Esophagus squamous epithelium (tissue), 5 donors: ENCODE data around the gene GAP43. TPM values are rescaled to one million over a fixed set of nuclear protein-coding genes. Genes with fewer than 3 reads are reported as not detected.

Experiments used
- DNase-seq: peaks from one replicate; lab custom pipeline; 2025; lab: John Stamatoyannopoulos, UW
- H3K27ac ChIP-seq, 4 donors: fragments of 200-600 bp; sonication (generic); one replicate each; pipeline ENCODE4 v1.5.1; 2016 to 2019; ENCODE audit warnings: mild to moderate bottlenecking in 1 of 4
- H3K27me3 ChIP-seq, 4 donors: fragments of 200-600 bp; sonication (generic); 1 replicate in 3 of 4; 2 replicates in 1 of 4; pipeline versions ENCODE4 v1.5.1 to v1.6.0; 2017 to 2021; ENCODE audit warnings: antibody characterized with exemption in 1 of 4
- H3K36me3 ChIP-seq, 3 donors: fragments of 200-600 bp; sonication (generic); one replicate each; pipeline ENCODE4 v1.5.1; 2016 to 2019
- H3K4me1 ChIP-seq, 3 donors: fragments of 200-600 bp; sonication (generic); one replicate each; pipeline ENCODE4 v1.5.1; 2017 to 2019
- H3K4me3 ChIP-seq, 4 donors: fragments of 200-600 bp; sonication (generic); 1 replicate in 3 of 4; 2 replicates in 1 of 4; pipeline ENCODE4 v1.5.1; 2016 to 2019; ENCODE audit warnings: mild to moderate bottlenecking in 2 of 4, moderate library complexity in 1 of 4
- H3K9me3 ChIP-seq, 3 donors: fragments of 200-600 bp; sonication (generic); one replicate each; pipeline ENCODE4 v1.5.1; 2016 to 2019
- CTCF ChIP-seq, 6 experiments: fragments of 450-650 bp in 4 of 6; fragments of 200-600 bp in 2 of 6; sonication (generic) in 2 of 6; IDR thresholded peaks; one replicate each; pipeline ENCODE4 v1.5.1; 2016 to 2019; ENCODE audit warnings: antibody characterized with exemption in 6 of 6, mild to moderate bottlenecking in 4 of 6, moderate library complexity in 4 of 6
- POLR2A ChIP-seq, 4 donors: fragments of 450-650 bp; IDR thresholded peaks; one replicate each; pipeline ENCODE4 v1.6.1; 2017; ENCODE audit warnings: antibody characterized with exemption in 4 of 4, mild to moderate bottlenecking in 4 of 4, moderate library complexity in 3 of 4
- WGBS, 2 donors: methylation state at CpG; one replicate each; pipeline ENCODE4 v1.1.5; 2018; 5-methylcytosine and 5-hydroxymethylcytosine counted together
- intact Hi-C: fragments of 100-400 bp; cut with DNase I; formaldehyde crosslinking; loops from one replicate; pipeline ENCODE4 v1.15.0; 2022
- total RNA-seq, 4 donors: library from RNA; depleted of rRNA; stranded (reverse); fragments of >200 nt; gene quantifications; one replicate each; pipeline ENCODE4 v1.1.0, GENCODE V29; 2016
- donor health status: DM: yes; HTN: yes; CAD: no.

The GAP43 gene
- 1 to 10 TPM in 1 of 4 donors, not detected in 3; 1.2 TPM for total RNA-seq

GRCh38 chr3:115623044-115623868, at the start of gene GAP43:
TSS of gene GAP43 (plus strand) at chr3:115623510. CDS start at chr3:115623690, 180 bp downstream.
- 6 to 13% methylated on average over 20 of the region's 20 CpGs for WGBS, 2 donors
- no peak for DNase-seq
- Histone ChIP-seq H3K36me3 (no peaks in the 10 kb centered on the region), H3K4me3 (peak within 1 kb of the TSS in 2 of 4 donors; percentile 25 to 33), H3K27ac (no peak within 1 kb of the TSS), H3K9me3 (no peaks in the 10 kb centered on the region), H3K4me1 (peaks cover 0 to 14% (median 7%) of the 10 kb centered on the region in 3 donors), H3K27me3 (peaks cover 0 to 40% (median 7%) of the 10 kb centered on the region in 4 donors)
- intact Hi-C loops: no loop called here
- no peak for TF ChIP-seq CTCF (IDR thresholded peaks at IDR 0.05)
- no peak for TF ChIP-seq POLR2A (IDR thresholded peaks at IDR 0.05)

- 19 to 33% methylated on average over 4 of the region's 4 CpGs for WGBS, 2 donors
- no peaks in the 10 kb centered on the region for H3K4me1 ChIP-seq
- H3K27ac ChIP-seq: no peak overlapping the region
- H3K27me3 ChIP-seq: no peaks in the 10 kb centered on the region
- TF ChIP-seq POLR2A (IDR thresholded peaks at IDR 0.05): no peak
- TF ChIP-seq CTCF (IDR thresholded peaks at IDR 0.05): no peak
- no peak for DNase-seq
- intact Hi-C loops: no loop called here
- no peaks in the 10 kb centered on the region for H3K9me3 ChIP-seq
- no peaks in the 10 kb centered on the region for H3K36me3 ChIP-seq
- H3K4me3 ChIP-seq: no peak overlapping the region
These were observed 46.9 kb upstream of the GAP43 start for GRCh38 chr3:115576325-115576875.

GRCh38 chr3:115577000-115577399, 46.3 kb upstream of the GAP43 start:
- no peak overlapping the region for H3K27ac ChIP-seq
- no peaks in the 10 kb centered on the region for H3K36me3 ChIP-seq
- DNase-seq: no peak
- no peak for TF ChIP-seq POLR2A (IDR thresholded peaks at IDR 0.05)
- TF ChIP-seq CTCF (IDR thresholded peaks at IDR 0.05): no peak
- H3K4me1 ChIP-seq: no peaks in the 10 kb centered on the region
- no peaks in the 10 kb centered on the region for H3K27me3 ChIP-seq
- no peak overlapping the region for H3K4me3 ChIP-seq
- H3K9me3 ChIP-seq: no peaks in the 10 kb centered on the region
- intact Hi-C loops: no loop called here
- 52 to 85% methylated on average over 2 of the region's 2 CpGs for WGBS, 2 donors

- Histone ChIP-seq H3K27me3 (no peaks in the 10 kb centered on the region), H3K9me3 (no peaks in the 10 kb centered on the region), H3K36me3 (no peaks in the 10 kb centered on the region), H3K4me3 (no peak overlapping the region), H3K4me1 (no peaks in the 10 kb centered on the region), H3K27ac (no peak overlapping the region)
- intact Hi-C loops: no loop called here
- no peak for DNase-seq
- TF ChIP-seq POLR2A (IDR thresholded peaks at IDR 0.05) (no peak), CTCF (IDR thresholded peaks at IDR 0.05) (no peak)
- 75 to 80% methylated on average over 1 of the region's 1 CpG for WGBS, 2 donors
These were observed 45.0 kb upstream of the GAP43 start for GRCh38 chr3:115578331-115578730.

- no peak for DNase-seq
- Histone ChIP-seq H3K4me3 (no peak overlapping the region), H3K27me3 (no peaks in the 10 kb centered on the region), H3K27ac (no peak overlapping the region), H3K36me3 (no peaks in the 10 kb centered on the region), H3K9me3 (no peaks in the 10 kb centered on the region), H3K4me1 (no peaks in the 10 kb centered on the region)
- TF ChIP-seq CTCF (IDR thresholded peaks at IDR 0.05): no peak
- TF ChIP-seq POLR2A (IDR thresholded peaks at IDR 0.05): no peak
- 50 to 60% methylated on average over 1 of the region's 1 CpG for WGBS, 2 donors
- intact Hi-C loops: no loop called here
These were observed 42.7 kb upstream of the GAP43 start for GRCh38 chr3:115580566-115580965.
